Hepatocyte (in vitro differentiated cells): ENCODE data around the gene BBX. TPM values are rescaled to one million over a fixed set of nuclear protein-coding genes. Genes with fewer than 3 reads are reported as not detected.

Experiments
- DNase-seq: peaks from one replicate; pipeline ENCODE4 v3.0.0-alpha.2; 2016; ENCODE audit warnings: low spot score
- H2AFZ ChIP-seq: fragments of 200-600 bp; sonication (generic); 2 replicates; pipeline ENCODE4 v1.6.0; 2016; ENCODE audit warnings: antibody characterized with exemption, mild to moderate bottlenecking
- H3K27ac ChIP-seq: fragments of 200-600 bp; sonication (generic); 2 replicates; pipeline ENCODE4 v1.5.1; 2016; ENCODE audit warnings: mild to moderate bottlenecking
- H3K27me3 ChIP-seq: fragments of 200-600 bp; sonication (generic); 2 replicates; pipeline ENCODE4 v1.6.1; 2016
- H3K36me3 ChIP-seq: fragments of 200-600 bp; sonication (generic); replicated peaks from 2 replicates; pipeline ENCODE4 v1.5.1; 2016; ENCODE audit warnings: low read depth; ENCODE audit not compliant: insufficient read depth
- H3K4me1 ChIP-seq: fragments of 200-600 bp; sonication (generic); 2 replicates; pipeline ENCODE4 v1.5.1; 2016; ENCODE audit warnings: mild to moderate bottlenecking, moderate library complexity; ENCODE audit not compliant: insufficient read depth
- H3K4me2 ChIP-seq: fragments of 200-600 bp; sonication (generic); 2 replicates; pipeline ENCODE4 v1.6.0; 2016
- H3K4me3 ChIP-seq: fragments of 200-600 bp; sonication (generic); 2 replicates; pipeline ENCODE4 v1.5.1; 2016; ENCODE audit warnings: mild to moderate bottlenecking
- H3K79me2 ChIP-seq: fragments of 200-600 bp; sonication (generic); 2 replicates; pipeline ENCODE4 v1.6.0; 2017; ENCODE audit warnings: mild to moderate bottlenecking
- H3K9me2 ChIP-seq: fragments of 200-600 bp; sonication (generic); replicated peaks from 2 replicates; pipeline ENCODE4 v1.6.0; 2017; ENCODE audit warnings: mild to moderate bottlenecking; ENCODE audit not compliant: insufficient read depth
- H3K9me3 ChIP-seq: fragments of 200-600 bp; sonication (generic); 2 replicates; pipeline ENCODE4 v1.5.1; 2016; ENCODE audit warnings: low read depth, mild to moderate bottlenecking
- H4K20me1 ChIP-seq: fragments of 200-600 bp; sonication (generic); 2 replicates; pipeline ENCODE4 v1.6.0; 2016; ENCODE audit warnings: mild to moderate bottlenecking; ENCODE audit not compliant: insufficient read depth, poor library complexity, severe bottlenecking
- EZH2 ChIP-seq: fragments of 200-600 bp; sonication (generic); IDR thresholded peaks from 2 replicates; pipeline ENCODE4 v1.6.1; 2016; ENCODE audit warnings: antibody characterized with exemption, mild to moderate bottlenecking, borderline replicate concordance
- EZH2phosphoT487 ChIP-seq: fragments of 200-600 bp; sonication (generic); IDR thresholded peaks from one replicate; pipeline ENCODE4 v1.6.1; 2018; ENCODE audit warnings: antibody characterized with exemption, mild to moderate bottlenecking, low read depth, moderate library complexity; ENCODE audit not compliant: unreplicated experiment, severe bottlenecking
- WGBS: methylation state at CpG from one replicate; pipeline ENCODE4 v1.1.6; 2016; ENCODE audit warnings: low lambda C conversion rate; ENCODE audit errors: missing lambda C conversion rate; 5-methylcytosine and 5-hydroxymethylcytosine counted together
- polyA plus RNA-seq: library from polyadenylated mRNA; unstranded; fragments of >200 nt; fragmentation: Nextera tagmentation; extraction: Ambion mirVana; gene quantifications from 2 replicates; pipeline ENCODE4 v1.2.1, GENCODE V29; 2016
- total RNA-seq: library from RNA; depleted of rRNA; stranded (reverse); fragments of >200 nt; gene quantifications from 2 replicates; pipeline ENCODE4 v1.2.3, GENCODE V29; 2014
- TF ChIP-seq, protein P1 (sequence below): fragments of 200-600 bp; sonication (generic); IDR thresholded peaks from 2 replicates; pipeline ENCODE4 v1.5.1; 2016; ENCODE audit warnings: antibody characterized with exemption, mild to moderate bottlenecking; ENCODE audit not compliant: poor library complexity

BBX gene
- total and polyA plus RNA-seq, 2 experiments from 2014 or later = 63.7 to 75.2 TPM

DNA sequence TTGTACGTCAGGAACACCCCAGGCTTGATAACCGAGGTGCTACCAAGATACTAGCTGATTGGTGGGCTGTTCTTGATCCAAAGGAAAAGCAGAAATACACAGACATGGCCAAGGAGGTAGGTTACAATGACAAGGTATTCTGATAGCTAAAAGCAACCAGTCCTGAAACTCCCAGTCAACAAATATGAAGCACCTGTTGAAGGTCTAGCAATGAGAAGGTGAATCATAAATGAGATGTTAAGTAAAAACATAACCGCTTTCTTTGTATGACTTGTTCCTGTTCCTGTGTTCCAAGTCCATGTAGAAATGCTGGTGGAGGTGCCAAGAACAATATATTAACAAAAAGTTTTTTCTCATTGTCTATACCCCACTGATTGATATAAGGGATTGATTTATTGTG is 194.0 kb downstream of the BBX start:
- TF ChIP-seq EZH2 (no peak), EZH2phosphoT487 (no peak)
- TF ChIP-seq, protein P1, sequence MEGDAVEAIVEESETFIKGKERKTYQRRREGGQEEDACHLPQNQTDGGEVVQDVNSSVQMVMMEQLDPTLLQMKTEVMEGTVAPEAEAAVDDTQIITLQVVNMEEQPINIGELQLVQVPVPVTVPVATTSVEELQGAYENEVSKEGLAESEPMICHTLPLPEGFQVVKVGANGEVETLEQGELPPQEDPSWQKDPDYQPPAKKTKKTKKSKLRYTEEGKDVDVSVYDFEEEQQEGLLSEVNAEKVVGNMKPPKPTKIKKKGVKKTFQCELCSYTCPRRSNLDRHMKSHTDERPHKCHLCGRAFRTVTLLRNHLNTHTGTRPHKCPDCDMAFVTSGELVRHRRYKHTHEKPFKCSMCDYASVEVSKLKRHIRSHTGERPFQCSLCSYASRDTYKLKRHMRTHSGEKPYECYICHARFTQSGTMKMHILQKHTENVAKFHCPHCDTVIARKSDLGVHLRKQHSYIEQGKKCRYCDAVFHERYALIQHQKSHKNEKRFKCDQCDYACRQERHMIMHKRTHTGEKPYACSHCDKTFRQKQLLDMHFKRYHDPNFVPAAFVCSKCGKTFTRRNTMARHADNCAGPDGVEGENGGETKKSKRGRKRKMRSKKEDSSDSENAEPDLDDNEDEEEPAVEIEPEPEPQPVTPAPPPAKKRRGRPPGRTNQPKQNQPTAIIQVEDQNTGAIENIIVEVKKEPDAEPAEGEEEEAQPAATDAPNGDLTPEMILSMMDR = no peak
- H3K9me2 ChIP-seq = no peaks in the 10 kb centered on the region
- no peak overlapping the region for H3K4me2 ChIP-seq
- H3K79me2 ChIP-seq = no peaks in the 10 kb centered on the region
- DNase-seq = no peak
- H3K36me3 ChIP-seq = no peaks in the 10 kb centered on the region
- H3K4me1 ChIP-seq = no peaks in the 10 kb centered on the region
- no peaks in the 10 kb centered on the region for H3K9me3 ChIP-seq
- no peaks in the 10 kb centered on the region for H4K20me1 ChIP-seq
- H2AFZ ChIP-seq = no peak overlapping the region
- H3K4me3 ChIP-seq = no peak overlapping the region
- WGBS = 91% methylated on average over 3 of the region's 3 CpGs
- no peaks in the 10 kb centered on the region for H3K27me3 ChIP-seq
- no peak overlapping the region for H3K27ac ChIP-seq

GRCh38 chr3:107718547-107718946 is 195.8 kb downstream of the BBX start:
- WGBS = 89% methylated on average over 2 of the region's 2 CpGs
- Histone ChIP-seq H3K36me3 (no peaks in the 10 kb centered on the region), H3K9me3 (no peaks in the 10 kb centered on the region)

GRCh38 chr3:107727102-107727501 is 204.3 kb downstream of the BBX start:
- H3K4me2 ChIP-seq = no peak overlapping the region
- H3K9me3 ChIP-seq = no peaks in the 10 kb centered on the region
- no peaks in the 10 kb centered on the region for H3K4me1 ChIP-seq
- H3K36me3 ChIP-seq = peaks cover 2% of the 10 kb centered on the region
- 80% methylated on average over 4 of the region's 4 CpGs for WGBS
- H2AFZ ChIP-seq = no peak overlapping the region
- no peak for DNase-seq
- H3K27me3 ChIP-seq = no peaks in the 10 kb centered on the region
- H3K9me2 ChIP-seq = no peaks in the 10 kb centered on the region
- no peaks in the 10 kb centered on the region for H4K20me1 ChIP-seq
- TF ChIP-seq, protein P1 = no peak
- H3K27ac ChIP-seq = no peak overlapping the region
- no peaks in the 10 kb centered on the region for H3K79me2 ChIP-seq
- H3K4me3 ChIP-seq = no peak overlapping the region

More at GRCh38 chr3:107718547-107718946, 195.8 kb downstream of the BBX start:
- Histone ChIP-seq H3K79me2 (no peaks in the 10 kb centered on the region), H2AFZ (no peak overlapping the region), H3K4me2 (no peak overlapping the region), H3K27me3 (no peaks in the 10 kb centered on the region), H3K4me3 (no peak overlapping the region), H4K20me1 (no peaks in the 10 kb centered on the region), H3K4me1 (no peaks in the 10 kb centered on the region), H3K9me2 (no peaks in the 10 kb centered on the region), H3K27ac (no peak overlapping the region)
- no peak for DNase-seq
- TF ChIP-seq EZH2 = no peak
- TF ChIP-seq EZH2phosphoT487 = no peak
- TF ChIP-seq, protein P1 = no peak

DNA sequence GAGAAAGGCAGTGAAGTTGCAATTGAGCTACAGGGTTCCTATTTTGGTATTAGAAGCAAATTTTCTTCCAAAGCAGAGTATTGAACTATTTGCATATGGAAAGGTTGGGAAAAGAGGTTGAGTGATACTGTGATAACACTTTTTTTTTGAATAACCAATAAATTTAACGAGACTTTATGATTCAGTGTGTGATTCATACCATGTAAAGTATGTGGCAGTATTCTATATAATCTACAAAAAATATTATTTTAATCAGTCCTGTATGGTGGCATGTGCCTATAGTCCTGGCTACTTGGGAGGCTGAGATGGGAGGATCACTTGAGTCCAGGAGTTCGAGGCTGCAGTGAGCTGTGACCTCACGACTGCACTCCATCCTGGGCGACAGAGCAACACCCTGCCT is 206.9 kb downstream of the BBX start:
- H3K9me2 ChIP-seq = no peaks in the 10 kb centered on the region
- no peak for DNase-seq
- H4K20me1 ChIP-seq = no peaks in the 10 kb centered on the region
- no peaks in the 10 kb centered on the region for H3K4me1 ChIP-seq
- no peak for TF ChIP-seq EZH2phosphoT487
- H3K9me3 ChIP-seq = no peaks in the 10 kb centered on the region
- H3K27ac ChIP-seq = no peak overlapping the region
- H3K27me3 ChIP-seq = no peaks in the 10 kb centered on the region
- H3K4me2 ChIP-seq = no peak overlapping the region
- no peak overlapping the region for H3K4me3 ChIP-seq
- H2AFZ ChIP-seq = no peak overlapping the region
- 98% methylated on average over 4 of the region's 4 CpGs for WGBS
- peaks cover 2% of the 10 kb centered on the region for H3K36me3 ChIP-seq
- no peaks in the 10 kb centered on the region for H3K79me2 ChIP-seq
